IPS DF 6.9 (cell line): ENCODE measurements around the gene COG5.
"Not testable (repeated sequence)": the region's sequence is repeated elsewhere in the genome, so short reads cannot be mapped to it uniquely, and the experiment has no call there.

Experiments used
- DNase-seq: peaks from one replicate; pipeline ENCODE4 v3.0.0-alpha.2; 2013; ENCODE audit warnings: low read depth, low spot score
- H3K27ac ChIP-seq: one replicate; pipeline ENCODE4 v1.5.1; 2013; ENCODE audit warnings: low read length, control low read depth
- H3K27me3 ChIP-seq: 2 replicates; pipeline ENCODE4 v1.6.1; 2013; ENCODE audit warnings: mild to moderate bottlenecking, low read length; ENCODE audit not compliant: control insufficient read depth, insufficient read depth
- H3K36me3 ChIP-seq: 2 replicates; pipeline ENCODE4 v1.6.1; 2013; ENCODE audit warnings: low read length; ENCODE audit not compliant: control insufficient read depth, insufficient read depth
- H3K4me1 ChIP-seq: 2 replicates; pipeline ENCODE4 v1.6.1; 2013; ENCODE audit warnings: low read length; ENCODE audit not compliant: control insufficient read depth, insufficient read depth
- H3K4me3 ChIP-seq: 2 replicates; pipeline ENCODE4 v1.5.1; 2013; ENCODE audit warnings: mild to moderate bottlenecking, low read length
- H3K9me3 ChIP-seq: 2 replicates; pipeline ENCODE4 v1.6.1; 2013; ENCODE audit warnings: low read length, inconsistent platforms; ENCODE audit not compliant: control insufficient read depth, insufficient read depth
- WGBS: extraction: QIAGEN DNeasy Blood & Tissue Kit; methylation state at CpG from one replicate; pipeline ENCODE4 v1.1.7; 2013; ENCODE audit warnings: mixed read lengths, missing lambda C conversion rate; ENCODE audit not compliant: insufficient read length, insufficient coverage; 5-methylcytosine and 5-hydroxymethylcytosine counted together

The COG5 gene

GRCh38 chr7:107254398-107254985 is 309.2 kb downstream of the COG5 start:
- no peaks in the 10 kb centered on the region for H3K4me1 ChIP-seq
- DNase-seq: no peak
- no peaks in the 10 kb centered on the region for H3K36me3 ChIP-seq
- H3K27me3 ChIP-seq: no peaks in the 10 kb centered on the region
- H3K27ac ChIP-seq: no peak overlapping the region
- WGBS: no CpG with 5 or more reads among the region's 5 CpGs
- H3K9me3 ChIP-seq: no peaks in the 10 kb centered on the region
- H3K4me3 ChIP-seq: no peak overlapping the region

- WGBS: no CpG with 5 or more reads among the region's 3 CpGs
- no peaks in the 10 kb centered on the region for H3K27me3 ChIP-seq
Measured at GRCh38 chr7:107253599-107253998, 310.1 kb downstream of the COG5 start.

GRCh38 chr7:107251963-107252362 is 311.8 kb downstream of the COG5 start:
- Histone ChIP-seq H3K4me1 (no peaks in the 10 kb centered on the region), H3K27me3 (no peaks in the 10 kb centered on the region), H3K4me3 (no peak overlapping the region), H3K36me3 (no peaks in the 10 kb centered on the region), H3K9me3 (no peaks in the 10 kb centered on the region), H3K27ac (no peak overlapping the region)
- no peak for DNase-seq
- no CpG with 5 or more reads among the region's 3 CpGs for WGBS

More at GRCh38 chr7:107253599-107253998, 310.1 kb downstream of the COG5 start:
- DNase-seq: no peak
- Histone ChIP-seq H3K27ac (no peak overlapping the region), H3K9me3 (no peaks in the 10 kb centered on the region), H3K4me1 (no peaks in the 10 kb centered on the region), H3K36me3 (no peaks in the 10 kb centered on the region), H3K4me3 (no peak overlapping the region)

GRCh38 chr7:107248551-107249316 is 315.0 kb downstream of the COG5 start:
- H3K4me1 ChIP-seq: no peaks in the 10 kb centered on the region
- DNase-seq: no peak
- H3K9me3 ChIP-seq: no peaks in the 10 kb centered on the region
- no CpG with 5 or more reads among the region's 5 CpGs for WGBS
- no peak overlapping the region for H3K27ac ChIP-seq
- no peaks in the 10 kb centered on the region for H3K27me3 ChIP-seq
- H3K36me3 ChIP-seq: no peaks in the 10 kb centered on the region
- no peak overlapping the region for H3K4me3 ChIP-seq

DNA sequence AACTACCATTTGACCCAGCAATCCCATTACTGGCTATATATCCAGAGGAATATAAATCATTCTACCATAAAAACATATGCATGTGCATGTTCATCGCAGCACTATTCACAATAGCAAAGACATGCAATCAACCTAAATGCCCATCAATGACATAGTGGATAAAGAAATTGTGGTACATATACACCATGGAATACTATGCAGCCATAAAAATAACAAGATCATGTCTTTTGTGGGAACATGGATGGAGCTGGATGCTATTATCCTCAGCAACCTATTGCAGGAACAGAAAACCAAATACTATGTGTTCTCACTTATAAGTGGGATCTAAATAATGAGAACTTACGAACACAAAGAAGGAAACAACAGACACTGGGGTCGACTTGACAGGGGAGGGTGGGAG is 316.9 kb downstream of the COG5 start:
- not testable (repeated sequence) for H3K9me3 ChIP-seq, H3K27me3 ChIP-seq, H3K27ac ChIP-seq, H3K4me3 ChIP-seq, H3K36me3 ChIP-seq, H3K4me1 ChIP-seq, DNase-seq
- no CpG with 5 or more reads among the region's 3 CpGs for WGBS

DNA sequence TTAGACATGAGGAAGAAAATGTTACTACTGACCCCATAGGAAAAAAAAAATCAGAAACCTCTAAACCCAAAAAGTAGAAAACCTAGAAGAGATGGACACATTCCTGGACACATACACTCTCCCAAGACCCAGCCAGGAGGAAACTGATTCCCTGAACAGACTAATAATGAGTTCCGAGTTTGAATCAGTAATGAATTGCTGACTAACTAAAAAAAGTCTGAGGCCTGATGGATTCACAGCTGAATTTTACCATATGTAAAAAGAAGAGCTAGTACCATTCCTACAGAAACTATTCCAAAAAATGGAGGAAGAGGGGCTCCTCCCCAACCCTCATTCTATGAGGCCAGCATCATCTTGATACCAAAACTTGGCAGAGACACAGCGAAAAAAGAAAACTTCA is 319.1 kb downstream of the COG5 start:
- no CpG with 5 or more reads among the region's 2 CpGs for WGBS
- Histone ChIP-seq H3K27me3 (no peaks in the 10 kb centered on the region), H3K4me3 (no peak overlapping the region), H3K9me3 (no peaks in the 10 kb centered on the region), H3K27ac (no peak overlapping the region), H3K36me3 (no peaks in the 10 kb centered on the region), H3K4me1 (no peaks in the 10 kb centered on the region)
- no peak for DNase-seq

DNA sequence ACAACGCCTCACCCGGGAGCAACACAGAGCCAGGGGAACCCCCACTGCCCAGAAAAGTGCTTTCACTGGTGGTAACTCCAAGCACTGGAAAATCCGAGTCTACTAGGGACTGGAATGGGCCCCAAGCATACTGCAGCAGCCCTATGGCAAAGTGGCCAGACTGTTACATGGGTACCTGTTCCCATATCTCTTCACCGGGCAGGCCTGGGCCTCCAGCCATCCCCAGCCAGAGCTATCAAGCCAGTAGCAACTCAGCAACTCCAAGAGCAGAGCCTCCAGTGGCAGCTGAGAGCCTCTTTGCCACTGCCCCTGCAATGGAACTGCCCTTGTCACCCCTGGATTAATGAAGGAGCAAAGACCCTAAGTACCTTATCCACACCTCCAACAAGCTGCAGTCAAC is 321.5 kb downstream of the COG5 start:
- H3K4me1 ChIP-seq: no peaks in the 10 kb centered on the region
- H3K36me3 ChIP-seq: no peaks in the 10 kb centered on the region
- H3K9me3 ChIP-seq: no peaks in the 10 kb centered on the region
- H3K4me3 ChIP-seq: no peak overlapping the region
- WGBS: no CpG with 5 or more reads among the region's 4 CpGs
- no peak for DNase-seq
- no peak overlapping the region for H3K27ac ChIP-seq
- H3K27me3 ChIP-seq: no peaks in the 10 kb centered on the region

GRCh38 chr7:107237451-107237850 is 326.3 kb downstream of the COG5 start:
- no peak for DNase-seq
- no peaks in the 10 kb centered on the region for H3K9me3 ChIP-seq
- peaks cover 2% of the 10 kb centered on the region; the same call in 1 of the 2 replicates for H3K4me1 ChIP-seq
- WGBS: no CpG with 5 or more reads among the region's 4 CpGs
- no peak overlapping the region for H3K4me3 ChIP-seq
- no peaks in the 10 kb centered on the region for H3K27me3 ChIP-seq
- no peak overlapping the region for H3K27ac ChIP-seq
- H3K36me3 ChIP-seq: no peaks in the 10 kb centered on the region

DNA sequence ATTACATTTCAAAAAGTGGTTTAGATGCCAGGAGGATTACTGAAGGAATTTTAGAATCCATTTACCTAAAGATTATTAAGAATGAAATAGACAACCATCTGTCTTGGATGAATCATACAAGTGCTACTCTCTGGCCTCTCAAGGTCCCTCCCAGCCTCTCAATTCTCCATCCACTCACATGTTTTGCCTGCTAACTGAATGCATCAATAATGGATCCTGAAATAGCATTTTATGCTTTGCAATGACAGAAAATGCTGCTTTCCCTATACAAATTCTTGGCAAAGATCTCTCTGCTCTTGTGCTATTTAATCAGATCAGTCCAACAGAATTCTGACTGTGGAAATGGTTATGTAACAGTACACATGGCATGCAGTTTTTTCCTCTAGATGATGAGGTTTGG is 326.9 kb downstream of the COG5 start:
- Histone ChIP-seq H3K4me3 (no peak overlapping the region), H3K9me3 (no peaks in the 10 kb centered on the region), H3K4me1 (peaks cover 2% of the 10 kb centered on the region; the same call in 1 of the 2 replicates), H3K27me3 (no peaks in the 10 kb centered on the region), H3K36me3 (no peaks in the 10 kb centered on the region), H3K27ac (no peak overlapping the region)
- no peak for DNase-seq

GRCh38 chr7:107234436-107234835 is 329.3 kb downstream of the COG5 start:
- no peak overlapping the region for H3K27ac ChIP-seq
- peaks cover 2% of the 10 kb centered on the region; the same call in 1 of the 2 replicates for H3K4me1 ChIP-seq

GRCh38 chr7:107233981-107234380 is 329.7 kb downstream of the COG5 start:
- H3K27me3 ChIP-seq: no peaks in the 10 kb centered on the region
- H3K4me3 ChIP-seq: no peak overlapping the region
- no peaks in the 10 kb centered on the region for H3K36me3 ChIP-seq
- peaks cover 2% of the 10 kb centered on the region; the same call in 1 of the 2 replicates for H3K4me1 ChIP-seq
- no peak for DNase-seq
- H3K27ac ChIP-seq: no peak overlapping the region
- no CpG with 5 or more reads among the region's 1 CpG for WGBS
- H3K9me3 ChIP-seq: no peaks in the 10 kb centered on the region

More at GRCh38 chr7:107234436-107234835, 329.3 kb downstream of the COG5 start:
- no CpG with 5 or more reads among the region's 3 CpGs for WGBS
- no peaks in the 10 kb centered on the region for H3K9me3 ChIP-seq
- no peak for DNase-seq
- H3K27me3 ChIP-seq: no peaks in the 10 kb centered on the region
- H3K4me3 ChIP-seq: no peak overlapping the region
- no peaks in the 10 kb centered on the region for H3K36me3 ChIP-seq
